Stimulated activated naive B cell treated with anti-CD40 and anti-IgM and Interleukin-4, amounts not matched to agents 10 μg/mL and 1 μg/mL and 100 μg/mL, for 72 hours (primary cell): ENCODE data around the gene TNFSF8.

Experiments
- ATAC-seq, 2 donors: fragments of 150-1000 bp; cut with Tn5 transposase; replicated peaks; 2 replicates each; pipeline ENCODE4 v1.10.0; 2021; ENCODE audit warnings: moderate library complexity in 1 of 2
- DNase-seq: peaks from one replicate; pipeline ENCODE4 v3.0.0; 2021
- H3K27ac Mint-ChIP-seq: one replicate; pipeline ENCODE4 v1.8.0; 2022; ENCODE audit warnings: mild to moderate bottlenecking, mixed read lengths
- H3K27me3 Mint-ChIP-seq, 2 donors: one replicate each; pipeline ENCODE4 v1.8.0; 2022; ENCODE audit warnings: mixed read lengths in 2 of 2
- H3K36me3 Mint-ChIP-seq, 2 donors: one replicate each; pipeline ENCODE4 v1.8.0; 2022; ENCODE audit warnings: mixed read lengths in 2 of 2, mild to moderate bottlenecking in 1 of 2
- H3K4me1 Mint-ChIP-seq, 2 donors: one replicate each; pipeline ENCODE4 v1.8.0; 2022; ENCODE audit warnings: mixed read lengths in 2 of 2, mild to moderate bottlenecking in 1 of 2
- H3K4me3 Mint-ChIP-seq, 2 donors: one replicate each; pipeline ENCODE4 v1.8.0; 2022; ENCODE audit warnings: mild to moderate bottlenecking in 2 of 2, mixed read lengths in 2 of 2, moderate library complexity in 1 of 2
- H3K9me3 Mint-ChIP-seq, 2 donors: one replicate each; pipeline ENCODE4 v1.8.0; 2022; ENCODE audit warnings: mixed read lengths in 2 of 2, mild to moderate bottlenecking in 1 of 2

The TNFSF8 gene

DNA sequence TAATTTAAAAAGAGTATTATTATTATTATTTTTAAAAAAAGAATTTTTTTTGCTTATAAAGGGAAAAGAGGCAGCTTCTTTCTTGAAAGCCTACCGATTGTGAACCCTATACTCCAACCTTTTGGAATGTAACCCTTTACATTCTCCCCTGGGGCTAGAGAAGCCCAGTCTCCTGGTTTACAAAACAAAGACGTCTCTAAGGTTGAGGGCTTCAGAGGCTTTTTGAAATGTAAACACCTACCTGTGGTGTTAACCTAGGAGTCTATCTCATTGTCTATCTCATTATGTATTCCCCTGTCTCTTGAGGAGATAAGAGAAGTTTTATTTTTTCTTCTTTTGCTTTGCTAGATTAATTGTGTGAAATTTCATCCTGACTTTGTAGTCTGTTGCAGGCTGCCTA, 4.7 kb downstream of the TNFSF8 start:
- H3K9me3 Mint-ChIP-seq, result no peaks in the 10 kb centered on the region
- H3K27ac Mint-ChIP-seq, result no peak overlapping the region
- H3K4me3 Mint-ChIP-seq, result no peak overlapping the region
- ATAC-seq (no peak), DNase-seq (no peak)
- H3K36me3 Mint-ChIP-seq, result peaks cover 0 to 3% of the 10 kb centered on the region in 2 donors
- peaks cover 49 to 79% of the 10 kb centered on the region in 2 donors for H3K4me1 Mint-ChIP-seq
- peaks cover 11 to 13% of the 10 kb centered on the region in 2 donors for H3K27me3 Mint-ChIP-seq

DNA sequence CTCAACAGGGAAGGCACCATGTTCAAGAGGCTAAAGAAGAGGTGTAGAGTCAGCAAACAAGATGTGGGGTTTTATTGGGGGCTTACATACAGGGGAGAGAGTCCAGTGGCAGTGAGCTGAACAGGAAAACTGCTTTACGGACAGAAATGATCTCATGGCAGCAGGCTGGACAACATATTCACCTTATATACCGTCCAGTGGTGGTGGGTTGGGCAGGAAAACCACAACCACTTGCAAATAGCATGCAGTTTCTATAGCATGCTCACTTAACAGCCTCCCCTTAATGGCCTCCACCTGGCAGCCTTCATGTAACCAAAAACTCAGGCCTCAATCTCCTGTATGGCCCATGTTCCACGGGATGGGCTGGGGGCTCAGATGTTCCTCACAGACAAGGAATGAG, 5.4 kb downstream of the TNFSF8 start:
- ATAC-seq (no peak), DNase-seq (no peak)
- Mint-ChIP-seq H3K27ac (no peak overlapping the region), H3K27me3 (peaks cover 11 to 13% of the 10 kb centered on the region in 2 donors), H3K4me3 (no peak overlapping the region), H3K4me1 (peaks cover 43 to 76% of the 10 kb centered on the region in 2 donors), H3K9me3 (no peaks in the 10 kb centered on the region), H3K36me3 (peaks cover 0 to 3% of the 10 kb centered on the region in 2 donors)

DNA sequence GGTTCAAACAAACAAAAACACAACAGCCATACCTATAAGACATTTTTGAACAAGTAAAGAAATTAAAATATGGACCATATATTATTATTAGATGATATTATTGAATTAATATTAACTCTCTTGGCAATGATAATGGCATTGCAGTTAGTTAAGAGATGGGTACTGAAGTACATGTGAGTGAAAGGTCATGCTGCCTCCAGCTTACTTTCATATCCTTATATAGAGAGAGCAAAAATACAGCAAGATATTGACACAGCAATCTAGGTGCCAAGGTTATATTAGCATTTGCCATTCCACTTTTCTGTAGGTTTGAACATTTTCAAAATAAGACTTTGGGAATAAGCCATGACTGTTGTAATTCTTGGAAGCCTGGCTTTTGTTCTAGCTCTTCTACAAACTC, 6.1 kb downstream of the TNFSF8 start:
- ATAC-seq (peak; percentile 80 to 85), DNase-seq (no peak)
- H3K4me3 Mint-ChIP-seq, result no peak overlapping the region
- H3K27me3 Mint-ChIP-seq, result peaks cover 11 to 13% of the 10 kb centered on the region in 2 donors
- peaks cover 43 to 77% of the 10 kb centered on the region in 2 donors for H3K4me1 Mint-ChIP-seq
- H3K9me3 Mint-ChIP-seq, result no peaks in the 10 kb centered on the region
- H3K27ac Mint-ChIP-seq, result no peak overlapping the region
- H3K36me3 Mint-ChIP-seq, result peaks cover 0 to 3% of the 10 kb centered on the region in 2 donors

DNA sequence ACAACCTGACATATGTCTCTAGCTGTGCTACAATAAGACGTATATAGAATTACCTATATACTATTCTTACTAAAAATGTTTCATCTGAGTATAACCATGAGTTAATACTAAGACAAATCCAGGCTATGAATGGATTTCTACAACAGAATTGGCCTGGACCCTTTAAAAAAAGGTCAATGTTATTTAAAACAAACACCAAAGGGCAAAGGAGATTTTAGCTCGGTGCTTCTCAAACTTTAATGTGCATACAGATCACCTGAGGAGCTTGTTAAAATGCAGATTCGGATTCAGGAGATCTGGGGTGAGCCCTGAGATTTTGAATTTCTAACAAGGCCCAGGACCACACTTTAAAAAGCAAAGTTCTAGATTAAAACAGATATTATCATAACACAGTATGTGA, 6.5 kb downstream of the TNFSF8 start:
- DNase-seq, result no peak
- Mint-ChIP-seq H3K4me3 (peak overlapping the region in 1 of 2 donors; percentile 25), H3K36me3 (peaks cover 0 to 3% of the 10 kb centered on the region in 2 donors), H3K4me1 (peaks cover 40 to 75% of the 10 kb centered on the region in 2 donors), H3K27ac (no peak overlapping the region), H3K27me3 (peaks cover 11 to 13% of the 10 kb centered on the region in 2 donors), H3K9me3 (no peaks in the 10 kb centered on the region)
- no peak for ATAC-seq

DNA sequence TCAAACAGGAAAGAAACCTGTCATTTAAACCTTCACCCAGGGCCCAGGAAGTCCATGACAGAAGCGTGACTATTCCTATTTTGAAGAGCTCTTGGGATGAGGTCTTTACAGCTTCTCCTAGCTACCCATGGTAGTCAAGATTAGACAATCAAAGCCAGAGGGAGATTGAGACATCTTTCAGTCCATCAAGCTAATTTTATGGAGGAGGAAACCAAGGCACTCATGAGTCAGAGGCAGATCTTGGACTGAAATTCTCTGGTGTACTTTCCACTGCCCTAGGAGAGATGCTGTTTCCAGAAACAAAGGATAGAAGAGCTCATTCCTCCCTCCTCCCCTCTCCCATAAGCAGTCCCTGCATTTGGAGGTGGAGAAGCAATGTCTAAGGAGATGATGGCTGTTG, 9.2 kb downstream of the TNFSF8 start:
- no peaks in the 10 kb centered on the region for H3K9me3 Mint-ChIP-seq
- peaks cover 2 to 7% of the 10 kb centered on the region in 2 donors for H3K36me3 Mint-ChIP-seq
- H3K27ac Mint-ChIP-seq, result no peak overlapping the region
- DNase-seq (no peak), ATAC-seq (no peak)
- no peak overlapping the region for H3K4me3 Mint-ChIP-seq
- H3K27me3 Mint-ChIP-seq, result peaks cover 9 to 11% of the 10 kb centered on the region in 2 donors
- peaks cover 28 to 57% of the 10 kb centered on the region in 2 donors for H3K4me1 Mint-ChIP-seq

DNA sequence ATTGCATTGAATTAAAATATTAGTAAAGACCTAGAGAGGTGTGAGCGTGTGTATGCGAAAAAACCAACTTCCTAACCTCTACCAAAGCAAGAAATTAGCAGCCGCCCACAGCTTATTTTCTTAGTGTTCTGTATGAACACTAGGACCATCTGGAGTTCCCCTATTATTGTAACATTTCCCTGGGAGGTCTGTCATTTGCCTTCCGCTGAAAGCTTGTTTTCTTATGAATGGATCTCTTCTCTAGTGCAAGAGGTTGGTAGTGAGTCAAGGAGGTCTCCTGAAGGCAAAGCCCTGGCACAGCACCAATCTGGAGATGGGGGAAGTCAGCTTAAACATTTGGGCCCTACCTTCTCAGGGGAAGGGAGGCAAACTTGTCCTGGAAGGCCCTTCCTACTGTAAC, 10.8 kb downstream of the TNFSF8 start:
- Mint-ChIP-seq H3K4me3 (no peak overlapping the region), H3K27me3 (peaks cover 4 to 11% of the 10 kb centered on the region in 2 donors), H3K36me3 (peaks cover 2 to 7% of the 10 kb centered on the region in 2 donors), H3K4me1 (peaks cover 18 to 50% of the 10 kb centered on the region in 2 donors), H3K27ac (no peak overlapping the region), H3K9me3 (no peaks in the 10 kb centered on the region)
- DNase-seq (no peak), ATAC-seq (peak; percentile 75 to 83)

DNA sequence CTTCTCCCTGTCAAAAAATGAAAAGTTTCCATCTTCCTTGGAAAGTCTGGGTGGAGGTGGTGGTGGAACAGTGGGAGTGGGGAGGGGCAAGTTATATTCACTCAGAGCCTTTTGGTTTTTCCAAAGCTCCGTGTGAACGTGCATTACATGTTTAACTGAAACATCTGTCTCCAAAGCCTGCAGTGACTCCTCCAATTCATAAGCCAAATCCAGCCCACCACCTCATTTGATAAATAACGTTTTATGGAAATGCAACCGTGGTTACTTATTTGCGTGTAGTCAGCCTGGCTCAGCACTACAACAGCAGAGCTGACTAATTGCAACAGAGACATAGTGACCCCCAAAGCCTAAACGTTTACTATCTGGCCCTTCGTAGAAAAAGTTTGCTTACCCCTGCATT, 13.9 kb downstream of the TNFSF8 start:
- H3K4me1 Mint-ChIP-seq, result peaks cover 12 to 33% of the 10 kb centered on the region in 2 donors
- DNase-seq (no peak), ATAC-seq (no peak)
- H3K4me3 Mint-ChIP-seq, result no peak overlapping the region
- no peaks in the 10 kb centered on the region for H3K9me3 Mint-ChIP-seq
- H3K27me3 Mint-ChIP-seq, result no peaks in the 10 kb centered on the region
- no peak overlapping the region for H3K27ac Mint-ChIP-seq
- H3K36me3 Mint-ChIP-seq, result peaks cover 2 to 4% of the 10 kb centered on the region in 2 donors

DNA sequence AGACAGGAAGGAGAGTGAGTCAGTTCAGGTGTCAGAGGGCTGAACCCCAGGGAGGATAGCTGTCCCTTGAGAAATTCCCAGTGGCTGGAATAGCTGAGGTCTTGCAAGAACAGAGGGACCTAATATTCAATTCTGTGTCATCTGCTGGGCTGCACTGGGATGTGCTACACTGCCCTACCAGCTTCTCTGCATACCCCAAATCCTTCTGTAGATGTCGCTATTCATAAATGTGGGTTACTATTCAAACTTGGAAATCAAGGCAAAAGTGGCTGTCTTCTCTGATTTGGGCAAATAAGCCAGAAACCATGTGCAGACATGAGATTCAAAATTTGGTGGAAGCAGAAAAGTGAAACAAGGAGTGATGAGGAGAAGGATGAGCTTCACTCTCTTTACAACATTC, 16.3 kb downstream of the TNFSF8 start:
- H3K4me3 Mint-ChIP-seq, result no peak overlapping the region
- ATAC-seq, result no peak
- no peak for DNase-seq
- peaks cover 20 to 32% of the 10 kb centered on the region in 2 donors for H3K4me1 Mint-ChIP-seq
- no peaks in the 10 kb centered on the region for H3K27me3 Mint-ChIP-seq
- H3K36me3 Mint-ChIP-seq, result peaks cover 2 to 4% of the 10 kb centered on the region in 2 donors
- H3K27ac Mint-ChIP-seq, result no peak overlapping the region
- no peaks in the 10 kb centered on the region for H3K9me3 Mint-ChIP-seq

DNA sequence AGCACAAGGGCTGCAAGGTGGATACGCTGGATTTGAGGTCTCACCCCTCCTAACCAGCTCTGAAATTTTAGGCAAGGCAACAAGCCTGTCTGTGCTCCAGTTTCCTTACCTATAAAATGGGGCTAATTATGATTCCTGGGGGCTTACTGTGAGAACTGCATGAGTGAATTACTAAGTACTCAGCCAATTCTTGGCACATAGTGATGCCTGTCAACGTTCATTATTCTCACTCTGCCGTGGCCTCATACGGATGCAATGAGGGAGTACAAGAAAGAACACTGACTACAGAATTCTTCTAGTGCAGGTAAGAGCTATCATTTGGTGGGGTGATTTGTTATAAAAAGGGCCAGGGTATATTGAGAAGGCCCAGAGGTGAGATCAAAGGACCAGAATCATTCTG, 16.7 kb downstream of the TNFSF8 start:
- DNase-seq (no peak), ATAC-seq (no peak)
- no peak overlapping the region for H3K4me3 Mint-ChIP-seq
- H3K27ac Mint-ChIP-seq, result no peak overlapping the region
- H3K27me3 Mint-ChIP-seq, result no peaks in the 10 kb centered on the region
- H3K4me1 Mint-ChIP-seq, result peaks cover 25 to 37% of the 10 kb centered on the region in 2 donors
- H3K36me3 Mint-ChIP-seq, result peaks cover 2 to 4% of the 10 kb centered on the region in 2 donors
- H3K9me3 Mint-ChIP-seq, result no peaks in the 10 kb centered on the region

DNA sequence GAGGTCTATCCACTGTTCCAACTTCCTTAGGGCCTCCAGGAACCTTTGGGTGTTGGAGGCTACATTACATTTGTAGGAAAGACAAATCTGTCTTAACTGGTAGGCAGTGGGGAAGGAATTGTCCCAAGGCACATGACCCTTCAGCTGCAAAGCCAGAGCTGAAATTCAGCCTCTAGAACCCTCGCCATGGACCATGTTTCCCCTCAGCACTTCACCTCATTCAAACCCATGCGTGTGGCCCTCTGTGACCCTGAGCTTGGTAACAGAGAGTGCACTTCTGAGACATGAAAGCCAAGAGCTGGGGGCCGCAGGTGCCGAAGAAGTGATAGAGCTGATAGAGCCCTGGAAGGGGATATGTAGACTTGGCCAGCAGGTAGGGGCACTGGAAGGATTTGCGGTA, 17.2 kb downstream of the TNFSF8 start:
- Mint-ChIP-seq H3K27me3 (no peaks in the 10 kb centered on the region), H3K4me1 (peaks cover 27 to 41% of the 10 kb centered on the region in 2 donors), H3K27ac (no peak overlapping the region), H3K9me3 (no peaks in the 10 kb centered on the region), H3K36me3 (peaks cover 2 to 4% of the 10 kb centered on the region in 2 donors), H3K4me3 (no peak overlapping the region)
- DNase-seq (no peak), ATAC-seq (no peak)

DNA sequence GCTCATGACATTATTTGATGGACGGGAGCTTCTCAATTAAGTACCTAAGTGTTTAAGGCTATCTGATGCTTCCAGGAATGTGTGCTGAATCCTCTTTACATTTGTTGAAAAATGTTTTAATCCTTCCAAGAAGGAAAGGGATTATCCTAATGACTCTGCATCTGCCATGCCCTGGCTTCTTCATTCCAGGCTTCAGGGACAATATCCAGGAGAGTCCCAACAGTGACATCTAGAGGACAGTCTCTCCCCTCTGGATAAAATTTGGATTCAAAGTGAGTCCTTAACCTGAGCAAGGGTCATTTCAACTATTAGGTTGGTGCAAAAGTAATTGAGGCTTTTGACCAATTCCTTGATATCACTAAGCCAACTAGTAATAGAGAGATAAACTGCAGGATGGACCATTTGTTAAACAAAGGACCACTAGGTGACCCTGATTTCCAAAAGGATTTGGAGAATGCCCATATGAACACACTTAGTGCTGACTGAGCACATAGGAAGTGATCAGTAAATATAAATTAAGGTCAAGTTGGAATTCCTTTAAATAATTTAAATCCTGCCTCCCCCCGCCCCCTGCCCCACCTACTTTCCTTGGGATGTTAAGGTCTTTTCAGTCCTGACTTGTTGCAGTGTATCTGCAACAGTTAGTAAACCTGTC, 19.1 kb downstream of the TNFSF8 start:
- ATAC-seq (no peak), DNase-seq (no peak)
- no peaks in the 10 kb centered on the region for H3K36me3 Mint-ChIP-seq
- H3K27me3 Mint-ChIP-seq, result no peaks in the 10 kb centered on the region
- no peaks in the 10 kb centered on the region for H3K9me3 Mint-ChIP-seq
- no peak overlapping the region for H3K27ac Mint-ChIP-seq
- no peak overlapping the region for H3K4me3 Mint-ChIP-seq
- H3K4me1 Mint-ChIP-seq, result peaks cover 42 to 58% of the 10 kb centered on the region in 2 donors

DNA sequence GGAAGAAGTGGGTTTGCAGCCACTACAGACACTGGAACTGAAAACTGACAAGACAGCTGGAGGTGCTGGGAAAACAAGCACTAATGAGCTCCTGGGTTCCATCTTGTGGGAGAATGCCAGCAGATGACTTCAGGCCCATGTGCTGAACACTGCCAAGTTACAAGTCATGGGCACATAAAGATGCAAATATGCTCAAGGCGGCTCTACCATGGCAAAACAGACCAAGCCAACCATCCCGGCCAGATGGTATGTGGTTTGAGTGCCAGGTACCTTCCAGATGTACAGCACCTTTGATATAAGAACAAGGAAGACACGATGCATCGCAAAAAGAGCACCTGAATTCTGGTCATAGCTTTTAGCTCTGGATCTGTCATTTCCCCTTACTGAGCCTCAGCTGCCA, 19.9 kb downstream of the TNFSF8 start:
- no peak for ATAC-seq
- Mint-ChIP-seq H3K9me3 (no peaks in the 10 kb centered on the region), H3K4me3 (no peak overlapping the region), H3K36me3 (no peaks in the 10 kb centered on the region), H3K4me1 (peaks cover 42 to 58% of the 10 kb centered on the region in 2 donors), H3K27me3 (no peaks in the 10 kb centered on the region), H3K27ac (no peak overlapping the region)
- no peak for DNase-seq

DNA sequence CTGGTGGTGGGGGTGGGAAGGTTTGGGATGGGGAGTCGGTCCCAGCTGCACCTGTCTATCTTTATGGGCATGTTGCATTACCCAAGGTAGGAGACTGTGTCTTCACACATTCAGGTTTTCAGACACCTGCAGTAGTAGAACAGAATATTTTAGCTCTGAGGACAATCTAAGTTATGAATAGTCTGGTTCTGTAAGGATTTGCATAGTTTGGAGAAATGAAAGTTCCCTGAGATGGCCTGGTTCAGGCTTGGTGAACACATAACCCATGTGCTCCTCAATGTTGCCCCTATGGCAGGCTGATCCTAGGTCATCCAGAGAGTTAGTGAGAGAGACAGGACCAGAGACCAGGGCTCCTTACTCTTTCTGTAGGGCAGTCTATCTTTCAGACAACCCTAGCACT, 20.7 kb downstream of the TNFSF8 start:
- no peaks in the 10 kb centered on the region for H3K27me3 Mint-ChIP-seq
- H3K4me1 Mint-ChIP-seq, result peaks cover 41 to 49% of the 10 kb centered on the region in 2 donors
- no peaks in the 10 kb centered on the region for H3K36me3 Mint-ChIP-seq
- no peaks in the 10 kb centered on the region for H3K9me3 Mint-ChIP-seq
- H3K4me3 Mint-ChIP-seq, result peak overlapping the region; percentile 39 to 67
- ATAC-seq, result peak; percentile 47 to 53
- H3K27ac Mint-ChIP-seq, result peak overlapping the region; percentile 92
- DNase-seq, result no peak

DNA sequence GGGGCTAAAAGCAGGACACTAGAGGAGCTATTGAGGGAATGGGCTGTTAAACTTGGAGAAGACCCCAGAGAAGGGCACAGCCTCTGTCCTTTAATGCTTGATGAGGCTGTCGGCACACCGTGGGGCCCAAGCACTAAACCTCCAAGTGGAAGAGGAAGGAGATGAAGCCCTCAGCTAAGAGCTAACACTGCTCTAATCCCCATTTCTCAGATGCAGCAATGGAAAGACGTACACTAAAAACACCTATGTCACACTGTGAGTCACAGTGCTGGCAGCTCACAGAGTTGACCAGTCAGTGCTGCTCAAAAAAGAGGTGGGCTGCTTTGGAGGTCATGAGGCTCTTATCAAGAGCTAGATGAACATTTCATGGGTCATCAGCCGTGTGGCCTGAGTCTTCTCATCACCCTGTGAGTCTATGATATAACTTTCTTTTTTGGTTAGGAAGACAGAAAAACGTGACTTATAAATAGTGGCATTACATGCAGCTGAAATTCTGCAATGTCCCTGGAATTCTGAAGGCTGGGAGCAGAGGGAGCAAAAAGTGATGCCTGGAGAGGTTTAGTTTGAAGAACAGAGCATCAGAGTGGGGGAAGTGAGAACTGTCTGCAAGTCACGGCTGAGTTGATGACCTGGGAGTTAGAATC, 21.5 kb downstream of the TNFSF8 start:
- no peaks in the 10 kb centered on the region for H3K27me3 Mint-ChIP-seq
- peak; percentile 81 to 85 for ATAC-seq
- no peaks in the 10 kb centered on the region for H3K36me3 Mint-ChIP-seq
- DNase-seq, result no peak
- H3K4me3 Mint-ChIP-seq, result peak overlapping the region; percentile 67 to 76
- H3K9me3 Mint-ChIP-seq, result no peaks in the 10 kb centered on the region
- peaks cover 41 to 46% of the 10 kb centered on the region in 2 donors for H3K4me1 Mint-ChIP-seq
- peak overlapping the region; percentile 92 for H3K27ac Mint-ChIP-seq

DNA sequence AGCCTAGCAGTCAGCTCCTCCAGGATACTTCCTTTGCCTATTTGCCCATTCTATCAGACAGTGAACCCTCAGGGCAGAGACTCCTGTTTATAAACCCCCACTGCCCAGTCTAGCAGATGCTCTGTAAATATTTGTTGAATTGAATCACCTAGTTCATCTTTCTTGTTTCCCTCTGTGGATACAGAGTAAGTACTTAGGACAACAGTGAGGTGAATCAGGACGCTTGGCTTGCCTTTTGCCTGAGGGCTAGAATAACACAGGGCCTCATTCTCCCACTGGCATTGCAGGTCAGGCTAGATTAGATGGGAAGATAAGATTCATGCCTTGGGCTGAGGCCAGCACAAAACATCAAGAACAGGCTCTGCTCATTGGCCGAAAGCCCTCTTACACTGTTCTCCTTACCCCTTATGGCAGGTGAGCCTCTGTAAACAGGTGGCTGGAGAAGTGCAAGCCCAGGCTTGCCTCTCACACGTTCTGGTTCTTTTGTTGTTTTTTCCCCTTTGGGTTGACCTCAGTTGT, 22.2 kb downstream of the TNFSF8 start:
- ATAC-seq, result peak; percentile 77 to 83
- no peaks in the 10 kb centered on the region for H3K9me3 Mint-ChIP-seq
- H3K4me3 Mint-ChIP-seq, result peak overlapping the region; percentile 67 to 76
- H3K27ac Mint-ChIP-seq, result peak overlapping the region; percentile 92
- peaks cover 38 to 50% of the 10 kb centered on the region in 2 donors for H3K4me1 Mint-ChIP-seq
- no peaks in the 10 kb centered on the region for H3K27me3 Mint-ChIP-seq
- DNase-seq, result no peak
- H3K36me3 Mint-ChIP-seq, result peaks cover 0 to 3% of the 10 kb centered on the region in 2 donors
